ENCODE data around the gene PHF20. TPM values are rescaled to one million over a fixed set of nuclear protein-coding genes. Genes with fewer than 3 reads are reported as not detected.
"Not testable (repeated sequence)": the region's sequence is repeated elsewhere in the genome, so short reads cannot be mapped to it uniquely, and the experiment has no call there.

The PHF20 gene
- total RNA-seq, 1 donor from 2014 or later, result 37.2 TPM

- ATAC-seq (ENCODE audit: poor library complexity) (no peak), DNase-seq (no peak)
- intact Hi-C loops (cut with DNase I), result no loop called here
Observed at GRCh38 chr20:35826397-35826998, 54.7 kb downstream of the PHF20 start.

- ATAC-seq (ENCODE audit: poor library complexity) (peak; percentile 92), DNase-seq (peak; percentile 80)
- intact Hi-C loops (cut with DNase I), result no loop called here
Observed at GRCh38 chr20:35828434-35828833, 56.6 kb downstream of the PHF20 start.

GRCh38 chr20:35828916-35829315 is 57.1 kb downstream of the PHF20 start:
- no peak for DNase-seq
- intact Hi-C loops (cut with DNase I), result no loop called here
- ATAC-seq (ENCODE audit: poor library complexity), result peak; percentile 5

- DNase-seq, result no peak
- intact Hi-C loops (cut with DNase I), result no loop called here
- ATAC-seq (ENCODE audit: poor library complexity), result no peak
Observed at GRCh38 chr20:35830264-35830663, 58.4 kb downstream of the PHF20 start.

GRCh38 chr20:35831029-35831428 is 59.2 kb downstream of the PHF20 start:
- intact Hi-C loops (cut with DNase I), result no loop called here
- DNase-seq (no peak), ATAC-seq (ENCODE audit: poor library complexity) (no peak)

GRCh38 chr20:35831971-35832370 is 60.2 kb downstream of the PHF20 start:
- no peak for DNase-seq
- no peak for ATAC-seq (ENCODE audit: poor library complexity)
- intact Hi-C loops (cut with DNase I), result no loop called here

GRCh38 chr20:35833241-35833640 is 61.4 kb downstream of the PHF20 start:
- intact Hi-C loops (cut with DNase I), result no loop called here
- ATAC-seq (ENCODE audit: poor library complexity), result no peak
- no peak for DNase-seq

GRCh38 chr20:35837577-35838195 is 65.9 kb downstream of the PHF20 start:
- no peak for DNase-seq
- intact Hi-C loops (cut with DNase I), result no loop called here
- ATAC-seq (ENCODE audit: poor library complexity), result no peak

- intact Hi-C loops (cut with DNase I), result no loop called here
- ATAC-seq (ENCODE audit: poor library complexity) (no peak), DNase-seq (no peak)
Observed at GRCh38 chr20:35838205-35838604, 66.4 kb downstream of the PHF20 start.

- intact Hi-C loops (cut with DNase I), result no loop called here
- DNase-seq, result no peak
- ATAC-seq (ENCODE audit: poor library complexity), result no peak
Observed at GRCh38 chr20:35839904-35840303, 68.1 kb downstream of the PHF20 start.

GRCh38 chr20:35840421-35840820 is 68.6 kb downstream of the PHF20 start:
- DNase-seq, result no peak
- ATAC-seq (ENCODE audit: poor library complexity), result no peak
- intact Hi-C loops (cut with DNase I), result no loop called here

- DNase-seq, result no peak
- ATAC-seq (ENCODE audit: poor library complexity), result no peak
- intact Hi-C loops (cut with DNase I), result no loop called here
Observed at GRCh38 chr20:35842361-35842760, 70.5 kb downstream of the PHF20 start.

GRCh38 chr20:35843894-35844293 is 72.1 kb downstream of the PHF20 start:
- intact Hi-C loops (cut with DNase I); ATAC-seq (ENCODE audit: poor library complexity); DNase-seq: not testable (repeated sequence)

- intact Hi-C loops (cut with DNase I), result no loop called here
- ATAC-seq (ENCODE audit: poor library complexity) (no peak), DNase-seq (no peak)
Observed at GRCh38 chr20:35845561-35845960, 73.7 kb downstream of the PHF20 start.

GRCh38 chr20:35849706-35850105 is 77.9 kb downstream of the PHF20 start:
- intact Hi-C loops (cut with DNase I), result no loop called here
- ATAC-seq (ENCODE audit: poor library complexity) (no peak), DNase-seq (no peak)

GRCh38 chr20:35851659-35852058 is 79.8 kb downstream of the PHF20 start:
- intact Hi-C loops (cut with DNase I); DNase-seq; ATAC-seq (ENCODE audit: poor library complexity): not testable (repeated sequence)

GRCh38 chr20:35854713-35855348 is 83.0 kb downstream of the PHF20 start:
- ATAC-seq (ENCODE audit: poor library complexity) (no peak), DNase-seq (no peak)
- intact Hi-C loops (cut with DNase I), result no loop called here

GRCh38 chr20:35855641-35856040 is 83.8 kb downstream of the PHF20 start:
- intact Hi-C loops (cut with DNase I); ATAC-seq (ENCODE audit: poor library complexity); DNase-seq: not testable (repeated sequence)

- no peak for DNase-seq
- intact Hi-C loops (cut with DNase I), result no loop called here
- ATAC-seq (ENCODE audit: poor library complexity), result no peak
Observed at GRCh38 chr20:35856866-35857265, 85.1 kb downstream of the PHF20 start.

Data from Right ventricle myocardium superior (tissue), 1 donor.